Ovary (tissue), 9 donors: ENCODE measurements around the gene FBN3. TPM values are rescaled to one million over a fixed set of nuclear protein-coding genes. Genes with fewer than 3 reads are reported as not detected.

Source experiments
- DNase-seq, 5 donors: peaks; one replicate each; pipeline ENCODE4 v3.0.0-alpha.2; 2019 to 2020
- H3K27ac ChIP-seq, 2 donors: fragments of 200-600 bp; one replicate each; pipeline versions ENCODE4 v1.5.1 to v1.8.0; 2019 to 2022
- H3K27me3 ChIP-seq: fragments of 200-600 bp; one replicate; pipeline ENCODE4 v1.8.0; 2022
- H3K36me3 ChIP-seq: fragments of 200-600 bp; sonication (generic); one replicate; pipeline ENCODE4 v1.5.1; 2019
- H3K4me1 ChIP-seq: one replicate; pipeline ENCODE4 v1.8.1; 2013; ENCODE audit warnings: mild to moderate bottlenecking, moderate library complexity; ENCODE audit not compliant: insufficient read depth
- H3K4me3 ChIP-seq: fragments of 200-600 bp; sonication (generic); one replicate; pipeline ENCODE4 v1.5.1; 2017
- H3K9me3 ChIP-seq, 2 donors: fragments of 200-600 bp in 1 of 2; sonication (generic) in 1 of 2; one replicate each; pipeline versions ENCODE4 v1.5.1 to v1.8.1; 2013 to 2019; ENCODE audit warnings: mild to moderate bottlenecking in 1 of 2, moderate library complexity in 1 of 2
- CTCF ChIP-seq, 3 donors: fragments of 450-650 bp in 2 of 3; fragments of 200-600 bp in 1 of 3; IDR thresholded peaks; one replicate each; pipeline versions ENCODE4 v1.5.1 to v1.8.0; 2016 to 2022; ENCODE audit warnings: antibody characterized with exemption in 3 of 3, mild to moderate bottlenecking in 1 of 3
- EP300 ChIP-seq: sonication (generic); formaldehyde crosslinking; IDR thresholded peaks from one replicate; pipeline ENCODE4 v1.6.1; 2017; ENCODE audit warnings: antibody characterized with exemption
- POLR2A ChIP-seq: fragments of 450-650 bp; IDR thresholded peaks from one replicate; pipeline ENCODE4 v1.6.1; 2017; ENCODE audit warnings: antibody characterized with exemption, mild to moderate bottlenecking, moderate library complexity
- WGBS, 3 donors: extraction: QIAGEN DNeasy Blood & Tissue Kit in 1 of 3; methylation state at CpG; one replicate each; pipeline versions ENCODE4 v1.1.5 to v1.1.7; 2013 to 2017; 5-methylcytosine and 5-hydroxymethylcytosine counted together
- intact Hi-C, 4 donors: fragments of 100-400 bp; cut with DNase I; formaldehyde crosslinking; loops; one replicate each; pipeline versions ENCODE4 v1.11.0 to v1.15.1; 2022 to 2023
- polyA plus RNA-seq, 2 donors: library from polyadenylated mRNA; stranded (reverse); fragments of 200-250 nt in 1 of 2; fragments of 350-450 nt in 1 of 2; fragmentation: Illumina TruSeq in 1 of 2; extraction: RNeasy Lipid Tissue Mini Kit (QIAGEN cat#74804) in 1 of 2; gene quantifications; one replicate each; pipeline ENCODE4 v1.2.3, GENCODE V29; 2013 to 2014
- total RNA-seq, 7 donors: library from RNA; depleted of rRNA in 2 of 7; stranded (reverse); fragments of >200 nt in 2 of 7; fragmentation: NEBNext Ultra II Directional in 3 of 7; extraction: Animal tissue kit (Norgen Biotek cat#: 25700) in 3 of 7; gene quantifications; one replicate each; pipeline versions ENCODE4 v1.1.0 to v1.2.4, GENCODE V29; 2016 to 2023
- donor health status: DM: no; HTN: no; CAD: no; lungs with moderate emphysema.
- donor health status: DM: no; HTN: no; CAD: no.
- donor health status: Bipolar disorder and iron deficiency.
- donor health status: DM: yes; HTN: yes; CAD: no.
- donor health status: DM: no; HTN: no; CAD: no.
- donor health status: DM: yes; HTN: yes; CAD: no.

Gene FBN3
- total and polyA plus RNA-seq, 9 donors: 0.08 to 0.74 (median 0.25) TPM; not detected in 2

DNA sequence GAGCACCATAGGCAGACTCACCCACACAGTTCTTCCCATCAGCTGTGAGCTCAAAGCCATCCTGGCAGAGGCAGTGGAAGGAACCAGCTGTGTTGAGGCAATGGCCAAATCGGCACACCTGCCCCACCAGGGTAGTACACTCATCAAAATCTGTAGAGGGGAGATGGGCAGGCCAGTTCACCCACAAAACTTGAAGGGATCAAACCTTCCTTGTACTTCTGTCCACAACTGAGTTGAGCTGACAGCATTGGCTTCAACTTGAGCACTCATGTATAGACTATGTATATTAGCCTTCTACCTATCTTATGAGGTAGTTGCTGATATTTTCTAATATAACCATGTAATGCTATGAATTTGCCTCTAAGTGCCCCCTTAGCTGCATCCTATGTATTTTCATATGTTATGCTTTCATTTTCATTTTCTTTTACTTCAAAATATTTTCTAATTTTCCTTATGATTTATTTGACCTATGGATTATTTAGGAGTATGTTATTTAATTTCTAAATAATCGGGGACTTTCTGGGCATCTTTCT is 54.0 kb downstream of the FBN3 start:
- DNase-seq: no peak
- no peak overlapping the region for H3K4me3 ChIP-seq
- no peaks in the 10 kb centered on the region for H3K4me1 ChIP-seq
- H3K36me3 ChIP-seq: no peaks in the 10 kb centered on the region
- TF ChIP-seq CTCF (IDR thresholded peaks at IDR 0.05): no peak
- no peak for TF ChIP-seq EP300
- TF ChIP-seq POLR2A: no peak
- intact Hi-C loops: no loop called here
- WGBS, 3 donors: 71 to 80% (median 74%) methylated on average over 2 of the region's 2 CpGs
- H3K27ac ChIP-seq: no peak overlapping the region
- H3K9me3 ChIP-seq: peaks cover 0 to 21% of the 10 kb centered on the region in 2 donors
- no peaks in the 10 kb centered on the region for H3K27me3 ChIP-seq

- no peak overlapping the region for H3K4me3 ChIP-seq
- H3K4me1 ChIP-seq: no peaks in the 10 kb centered on the region
- no peak for DNase-seq
- TF ChIP-seq CTCF (IDR thresholded peaks at IDR 0.05) (no peak), EP300 (no peak), POLR2A (no peak)
- H3K27me3 ChIP-seq: no peaks in the 10 kb centered on the region
- no peak overlapping the region for H3K27ac ChIP-seq
- no peaks in the 10 kb centered on the region for H3K36me3 ChIP-seq
- WGBS, 3 donors: 79 to 89% (median 86%) methylated on average over 6 of the region's 6 CpGs
- intact Hi-C loops: no loop called here
- H3K9me3 ChIP-seq: peaks cover 0 to 21% of the 10 kb centered on the region in 2 donors
Observed at GRCh38 chr19:8094336-8094735, 55.1 kb downstream of the FBN3 start.

GRCh38 chr19:8093740-8094139 is 55.7 kb downstream of the FBN3 start:
- intact Hi-C loops: no loop called here
- Histone ChIP-seq H3K4me3 (no peak overlapping the region), H3K36me3 (no peaks in the 10 kb centered on the region), H3K27ac (no peak overlapping the region), H3K9me3 (peaks cover 0 to 21% of the 10 kb centered on the region in 2 donors), H3K4me1 (no peaks in the 10 kb centered on the region), H3K27me3 (no peaks in the 10 kb centered on the region)
- WGBS, 3 donors: 95 to 100% (median 98%) methylated on average over 2 of the region's 2 CpGs
- no peak for DNase-seq
- no peak for TF ChIP-seq POLR2A
- TF ChIP-seq CTCF (IDR thresholded peaks at IDR 0.05): no peak
- no peak for TF ChIP-seq EP300

DNA sequence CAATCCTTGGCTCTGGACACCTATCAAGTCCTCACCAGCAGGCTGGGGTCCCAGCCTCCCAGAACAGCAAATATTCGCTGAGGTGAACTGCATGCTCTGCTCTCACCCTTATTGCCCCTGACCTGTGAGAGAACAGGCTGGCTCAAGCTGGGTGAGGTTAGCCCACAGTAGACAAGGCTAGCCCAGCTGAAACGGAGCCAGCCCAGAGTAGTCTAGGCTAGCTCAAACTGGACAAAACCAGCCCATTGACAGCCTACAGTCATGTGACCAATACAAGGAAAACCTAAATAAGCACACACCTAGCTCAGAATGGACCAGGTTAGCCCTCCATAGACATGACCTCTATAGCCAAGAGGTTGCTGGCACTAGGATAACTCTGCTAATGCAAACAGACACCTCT is 58.4 kb downstream of the FBN3 start:
- Histone ChIP-seq H3K27me3 (no peaks in the 10 kb centered on the region), H3K4me1 (no peaks in the 10 kb centered on the region), H3K4me3 (no peak overlapping the region), H3K36me3 (no peaks in the 10 kb centered on the region), H3K9me3 (peaks cover 0 to 13% of the 10 kb centered on the region in 2 donors), H3K27ac (no peak overlapping the region)
- TF ChIP-seq POLR2A (no peak), EP300 (no peak), CTCF (IDR thresholded peaks at IDR 0.05) (no peak)
- DNase-seq: no peak
- intact Hi-C loops: no loop called here
- WGBS, 3 donors: 87 to 100% (median 94%) methylated on average over 2 of the region's 2 CpGs
